ENCODE measurements around the gene FCHSD1. TPM values are rescaled to one million over a fixed set of nuclear protein-coding genes. Genes with fewer than 3 reads are reported as not detected.

FCHSD1 gene
- total and polyA plus RNA-seq, 2 donors (not counting 3 experiments of a cell fraction or from before 2014, with no cell fraction given), result 35.1 to 37.0 TPM

DNA sequence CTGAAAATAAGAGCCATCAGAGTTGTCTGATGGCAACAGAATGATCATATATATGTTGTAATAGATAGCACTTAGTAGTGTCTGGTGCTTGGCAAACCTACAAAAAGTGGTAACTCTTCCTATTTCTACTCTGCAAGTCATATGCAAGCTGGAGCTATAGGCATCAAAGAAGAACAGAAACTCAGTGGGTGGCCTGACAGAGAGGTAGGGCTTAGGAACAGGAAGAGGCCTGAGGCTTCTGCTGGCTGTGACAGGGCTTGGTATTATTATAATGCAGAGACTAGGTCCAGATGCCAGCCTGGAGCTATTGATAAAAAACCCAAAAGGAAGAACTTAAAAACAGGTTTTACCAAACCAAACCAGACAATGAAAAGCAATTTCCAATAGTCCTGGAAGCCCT is 28.0 kb downstream of the FCHSD1 start:
- ChIA-PET POLR2A (no interaction called here), CTCF (interaction anchor here (8.5 kb wide), 1 partner anchor 31 kb away, joined by 1019 read pairs; no protein-coding TSS in a partner anchor)
- intact Hi-C loops (cut with micrococcal nuclease), result no loop called here
- H2AFZ ChIP-seq (ENCODE audit: low read depth, low read length), result no peak overlapping the region
- no peak overlapping the region for H3K27ac ChIP-seq (ENCODE audit: insufficient read depth, low read depth, low read length)
- H3K9me3 ChIP-seq (replicated peaks; ENCODE audit: control insufficient read depth, insufficient read depth, low read length), result no peaks in the 10 kb centered on the region
- DNase-seq (ENCODE audit: low read depth, low spot score), result no peak
- TF ChIP-seq, protein P1, sequence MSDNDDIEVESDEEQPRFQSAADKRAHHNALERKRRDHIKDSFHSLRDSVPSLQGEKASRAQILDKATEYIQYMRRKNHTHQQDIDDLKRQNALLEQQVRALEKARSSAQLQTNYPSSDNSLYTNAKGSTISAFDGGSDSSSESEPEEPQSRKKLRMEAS (IDR thresholded peaks at IDR 0.05; ENCODE audit: insufficient read depth, insufficient read length), result no peak
- TF ChIP-seq MYC (IDR thresholded peaks at IDR 0.05; ENCODE audit: low read depth, low read length) (no peak), GATA2 (IDR thresholded peaks at IDR 0.05; ENCODE audit: insufficient read depth, insufficient read length, low read depth, low read length) (no peak), FOS (IDR thresholded peaks at IDR 0.05; ENCODE audit: borderline replicate concordance, insufficient read depth, low read length) (no peak), EZH2 (IDR thresholded peaks at IDR 0.05; ENCODE audit: borderline replicate concordance, low read depth, low read length, severe bottlenecking) (no peak), JUN (IDR thresholded peaks at IDR 0.05; ENCODE audit: borderline replicate concordance, insufficient read depth, insufficient read length, low read depth) (no peak), POLR2AphosphoS5 (IDR thresholded peaks at IDR 0.05; ENCODE audit: insufficient read depth, low read depth, low read length) (no peak), POLR2A (IDR thresholded peaks at IDR 0.05; ENCODE audit: low read depth, low read length) (no peak)
- TF ChIP-seq, protein P2, sequence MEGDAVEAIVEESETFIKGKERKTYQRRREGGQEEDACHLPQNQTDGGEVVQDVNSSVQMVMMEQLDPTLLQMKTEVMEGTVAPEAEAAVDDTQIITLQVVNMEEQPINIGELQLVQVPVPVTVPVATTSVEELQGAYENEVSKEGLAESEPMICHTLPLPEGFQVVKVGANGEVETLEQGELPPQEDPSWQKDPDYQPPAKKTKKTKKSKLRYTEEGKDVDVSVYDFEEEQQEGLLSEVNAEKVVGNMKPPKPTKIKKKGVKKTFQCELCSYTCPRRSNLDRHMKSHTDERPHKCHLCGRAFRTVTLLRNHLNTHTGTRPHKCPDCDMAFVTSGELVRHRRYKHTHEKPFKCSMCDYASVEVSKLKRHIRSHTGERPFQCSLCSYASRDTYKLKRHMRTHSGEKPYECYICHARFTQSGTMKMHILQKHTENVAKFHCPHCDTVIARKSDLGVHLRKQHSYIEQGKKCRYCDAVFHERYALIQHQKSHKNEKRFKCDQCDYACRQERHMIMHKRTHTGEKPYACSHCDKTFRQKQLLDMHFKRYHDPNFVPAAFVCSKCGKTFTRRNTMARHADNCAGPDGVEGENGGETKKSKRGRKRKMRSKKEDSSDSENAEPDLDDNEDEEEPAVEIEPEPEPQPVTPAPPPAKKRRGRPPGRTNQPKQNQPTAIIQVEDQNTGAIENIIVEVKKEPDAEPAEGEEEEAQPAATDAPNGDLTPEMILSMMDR (IDR thresholded peaks at IDR 0.05; ENCODE audit: extremely low read depth in 1 of 2, insufficient read depth in 1 of 2, low read depth in 1 of 2, low read length in 2 of 2), result no peak
- no peak for FAIRE-seq
- H3K9me1 ChIP-seq (replicated peaks; ENCODE audit: control insufficient read depth, extremely low read depth, insufficient read depth, low read length), result no peaks in the 10 kb centered on the region
- H4K20me1 ChIP-seq (replicated peaks; ENCODE audit: control insufficient read depth, extremely low read depth, insufficient read depth, low read length), result no peaks in the 10 kb centered on the region
- no peak overlapping the region for H3K4me2 ChIP-seq (ENCODE audit: insufficient read depth, low read length)
- BruUV-seq (replicated peaks), result no TSS peak
- no peaks in the 10 kb centered on the region for H3K27me3 ChIP-seq (ENCODE audit: control insufficient read depth in 2 of 2, insufficient read depth in 2 of 2, low read length in 2 of 2)
- no peak overlapping the region for H3K9ac ChIP-seq (replicated peaks; ENCODE audit: extremely low read depth, insufficient read depth, low read length)
- H3K4me3 ChIP-seq (replicated peaks in 1 of 3; ENCODE audit: insufficient read depth in 1 of 3, low read depth in 1 of 3, low read length in 3 of 3), result no peak overlapping the region
- dilution Hi-C loops (cut with MboI; ENCODE audit: extremely low pct_ligation_motif_present, low sequenced_read_pairs), result no loop called here
- peaks cover 13 to 36% of the 10 kb centered on the region in 2 experiments for H3K36me3 ChIP-seq (ENCODE audit: control insufficient read depth in 2 of 2, extremely low read depth in 1 of 2, insufficient read depth in 2 of 2, low read length in 2 of 2)
- H3K4me1 ChIP-seq (ENCODE audit: control insufficient read depth, extremely low read depth, insufficient read depth, low read length), result no peaks in the 10 kb centered on the region
- H3K79me2 ChIP-seq (ENCODE audit: control insufficient read depth, insufficient read depth, low read length), result no peaks in the 10 kb centered on the region

Data from endothelial cell of umbilical vein (primary cell).